Fibroblast of skin of abdomen (primary cell): ENCODE measurements around the gene PHYHD1.

Source experiments
- DNase-seq: peaks from one replicate; pipeline ENCODE4 v3.0.0-alpha.2; 2013

PHYHD1 gene

GRCh38 chr9:128901822-128902221, 19.0 kb upstream of the PHYHD1 start:
- DNase-seq, result no peak

GRCh38 chr9:128902351-128903078, 18.3 kb upstream of the PHYHD1 start:
- no peak for DNase-seq

- DNase-seq, result no peak
Measured at GRCh38 chr9:128903079-128903461, 17.7 kb upstream of the PHYHD1 start.

- DNase-seq, result no peak
Measured at GRCh38 chr9:128903871-128904620, 16.7 kb upstream of the PHYHD1 start.

GRCh38 chr9:128905964-128906363, 14.8 kb upstream of the PHYHD1 start:
- no peak for DNase-seq

GRCh38 chr9:128906741-128907140, 14.0 kb upstream of the PHYHD1 start:
- DNase-seq, result no peak

GRCh38 chr9:128908372-128908771, 12.4 kb upstream of the PHYHD1 start:
- no peak for DNase-seq

GRCh38 chr9:128909859-128910258, 10.9 kb upstream of the PHYHD1 start:
- DNase-seq, result no peak

- DNase-seq, result no peak
Measured at GRCh38 chr9:128910906-128911305, 9.9 kb upstream of the PHYHD1 start.

GRCh38 chr9:128911529-128912035, 9.2 kb upstream of the PHYHD1 start:
- DNase-seq, result peak; percentile 89

GRCh38 chr9:128912270-128912853, 8.4 kb upstream of the PHYHD1 start:
- peak; percentile 89 for DNase-seq

- no peak for DNase-seq
Measured at GRCh38 chr9:128913048-128913900, 7.5 kb upstream of the PHYHD1 start.

GRCh38 chr9:128913995-128914772, 6.6 kb upstream of the PHYHD1 start:
- no peak for DNase-seq

GRCh38 chr9:128916204-128916603, 4.6 kb upstream of the PHYHD1 start:
- no peak for DNase-seq

GRCh38 chr9:128916745-128917144, 4.0 kb upstream of the PHYHD1 start:
- DNase-seq, result no peak

- peak; percentile 71 for DNase-seq
Measured at GRCh38 chr9:128917151-128917849, 3.5 kb upstream of the PHYHD1 start.

- DNase-seq, result no peak
Measured at GRCh38 chr9:128918921-128919320, 1.9 kb upstream of the PHYHD1 start.

- no peak for DNase-seq
Measured at GRCh38 chr9:128919402-128920089, 1.2 kb upstream of the PHYHD1 start.

- peak; percentile 66 for DNase-seq
Measured at GRCh38 chr9:128921881-128922763, 1.3 kb downstream of the PHYHD1 start.
